HepG2 (cell line): ENCODE measurements around the gene ATRN. TPM values are rescaled to one million over a fixed set of nuclear protein-coding genes. Genes with fewer than 3 reads are reported as not detected.

Experiments used
- ATAC-seq: fragments of 200-7000 bp; cut with Tn5 transposase; 3 replicates; pipeline ENCODE4 v1.9.1; 2020; ENCODE audit warnings: mild to moderate bottlenecking, moderate library complexity
- BruUV-seq: library from RNA; stranded (reverse); fragments of 400-500 nt; replicated peaks from 2 replicates; lab custom pipeline; 2021; lab: Mats Ljungman, UMichigan
- CTCF ChIA-PET: fragments of 300-600 bp; formaldehyde crosslinking; extraction: SDS; loops from one replicate; lab custom pipeline; 2021; ENCODE audit warnings: low total read pairs, inconsistent platforms, low intra/inter-chr PET ratio; lab: Yijun Ruan, JAX
- POLR2A ChIA-PET: fragments of 350-600 bp; sonication (Branson Sonifier 250); formaldehyde crosslinking; loops from one replicate; lab custom pipeline; 2020; ENCODE audit warnings: antibody characterized with exemption, inconsistent platforms; lab: Yijun Ruan, JAX
- DNase-seq: peaks from one replicate; pipeline ENCODE4 v3.0.0-alpha.2; 2015; ENCODE audit warnings: low spot score
- FAIRE-seq: peaks from 3 replicates; lab custom pipeline; 2011; peaks lifted over from hg19 to GRCh38; lab: Jason Lieb, UNC
- H2AFZ ChIP-seq: one replicate; pipeline ENCODE4 v1.6.1; 2011; ENCODE audit warnings: low read length, inconsistent platforms
- H3K27ac ChIP-seq: fragments of 300-600 bp; 3 replicates; pipeline ENCODE4 v1.8.0; 2011; ENCODE audit warnings: mixed run types, mild to moderate bottlenecking, mixed read lengths, low read length, inconsistent platforms; ENCODE audit not compliant: insufficient read depth; ENCODE audit errors: extremely low read length
- H3K27me3 ChIP-seq, 2 experiments: fragments of 200-600 bp in 1 of 2; 2 replicates in 1 of 2; 3 replicates in 1 of 2; pipeline versions ENCODE4 v1.6.0 to v1.8.0; 2011; ENCODE audit warnings: low read length in 2 of 2, mild to moderate bottlenecking in 2 of 2, moderate library complexity in 2 of 2, inconsistent platforms in 1 of 2; ENCODE audit not compliant: insufficient read depth in 2 of 2, control insufficient read depth in 1 of 2
- H3K36me3 ChIP-seq, 2 experiments: fragments of 200-600 bp in 1 of 2; replicated peaks in 1 of 2; 2 replicates in 1 of 2; 3 replicates in 1 of 2; pipeline versions ENCODE4 v1.5.1 to v1.8.0; 2011; ENCODE audit warnings: low read length in 2 of 2, inconsistent platforms in 1 of 2; ENCODE audit not compliant: insufficient read depth in 2 of 2, control insufficient read depth in 1 of 2
- H3K4me1 ChIP-seq: 2 replicates; pipeline ENCODE4 v1.5.1; 2012; ENCODE audit warnings: low read length, inconsistent platforms; ENCODE audit not compliant: insufficient read depth
- H3K4me2 ChIP-seq: 2 replicates; pipeline ENCODE4 v1.6.0; 2011; ENCODE audit warnings: low read depth, low read length, inconsistent platforms
- H3K4me3 ChIP-seq, 3 experiments: fragments of 200-600 bp in 1 of 3; sonication (generic), shearing (Covaris generic) in 1 of 3; replicated peaks in 1 of 3; 2 replicates each; pipeline ENCODE4 v1.5.1; 2011 to 2016; ENCODE audit warnings: low read length in 3 of 3, inconsistent platforms in 2 of 3, low read depth in 2 of 3, mild to moderate bottlenecking in 2 of 3, control low read depth in 1 of 3, mixed read lengths in 1 of 3; ENCODE audit not compliant: insufficient read depth in 1 of 3
- H3K79me2 ChIP-seq: one replicate; pipeline ENCODE4 v1.6.1; 2011; ENCODE audit warnings: low read length, inconsistent platforms; ENCODE audit not compliant: insufficient read depth
- H3K9ac ChIP-seq: 2 replicates; pipeline ENCODE4 v1.6.0; 2011; ENCODE audit warnings: mild to moderate bottlenecking, low read depth, low read length, inconsistent platforms; ENCODE audit not compliant: insufficient read depth
- H3K9me3 ChIP-seq: 2 replicates; pipeline ENCODE4 v1.5.1; 2012; ENCODE audit warnings: mild to moderate bottlenecking, low read length
- H4K20me1 ChIP-seq: 2 replicates; pipeline ENCODE4 v1.6.0; 2011; ENCODE audit warnings: inconsistent platforms, mild to moderate bottlenecking, low read length, moderate library complexity; ENCODE audit not compliant: insufficient read depth
- DRAP1 ChIP-seq: IDR thresholded peaks from 2 replicates; pipeline ENCODE4 v1.6.1; 2016; ENCODE audit warnings: missing genetic modification reagents, missing compliant biosample characterization
- HIVEP1 ChIP-seq: sonication (generic); formaldehyde crosslinking; IDR thresholded peaks from 2 replicates; pipeline ENCODE4 v1.4.0; 2020; ENCODE audit warnings: mild to moderate bottlenecking, missing genetic modification reagents
- KDM2A ChIP-seq: sonication (generic); formaldehyde crosslinking; IDR thresholded peaks from 2 replicates; pipeline ENCODE4 v1.4.0; 2020; ENCODE audit warnings: low read depth, missing genetic modification reagents, borderline replicate concordance
- KLF6 ChIP-seq: IDR thresholded peaks from 2 replicates; pipeline ENCODE4 v1.8.0; 2016; ENCODE audit warnings: missing biosample characterization, missing genetic modification reagents
- NFKB2 ChIP-seq: sonication (generic); formaldehyde crosslinking; IDR thresholded peaks from 2 replicates; pipeline ENCODE4 v1.4.0; 2020; ENCODE audit warnings: missing genetic modification reagents, borderline replicate concordance
- PHF21A ChIP-seq: sonication (generic); formaldehyde crosslinking; IDR thresholded peaks from 2 replicates; pipeline ENCODE4 v1.5.0; 2020; ENCODE audit warnings: mild to moderate bottlenecking, missing genetic modification reagents
- POLR2A ChIP-seq, 2 experiments: IDR thresholded peaks; 2 replicates each; pipeline ENCODE4 v1.6.1; 2011; ENCODE audit warnings: low read depth in 2 of 2, low read length in 2 of 2, mild to moderate bottlenecking in 1 of 2, moderate library complexity in 1 of 2; ENCODE audit not compliant: insufficient read depth in 1 of 2
- ZNF12 ChIP-seq: sonication (generic); formaldehyde crosslinking; IDR thresholded peaks from 2 replicates; pipeline ENCODE4 v1.5.0; 2020; ENCODE audit warnings: missing genetic modification reagents
- ZNF234 ChIP-seq: sonication (generic); formaldehyde crosslinking; conservative IDR thresholded peaks from 2 replicates; pipeline ENCODE4 v1.5.1; 2020; ENCODE audit warnings: mild to moderate bottlenecking, missing genetic modification reagents
- ZNF530 ChIP-seq: sonication (generic); formaldehyde crosslinking; IDR thresholded peaks from 2 replicates; pipeline ENCODE4 v1.5.0; 2020; ENCODE audit warnings: low read depth, mild to moderate bottlenecking, missing genetic modification reagents
- WGBS: methylation state at CpG from one replicate; pipeline ENCODE4 v1.1.6; 2017; ENCODE audit warnings: low lambda C conversion rate; 5-methylcytosine and 5-hydroxymethylcytosine counted together
- in situ Hi-C: cut with HindIII; loops from 2 replicates; pipeline ENCODE4 v1.10.0; 2017; ENCODE audit warnings: low pct_unique_long_range_greater_than_20kb; ENCODE audit not compliant: extremely low pct_ligation_motif_present
- intact Hi-C: fragments of 100-400 bp; cut with micrococcal nuclease; formaldehyde crosslinking; loops from one replicate; pipeline ENCODE4 v1.10.0; 2022; ENCODE audit not compliant: unreplicated experiment
- polyA plus RNA-seq, 8 experiments: library from polyadenylated mRNA; depleted of rRNA in 3 of 8; stranded (reverse) in 7 of 8; unstranded in 1 of 8; fragments of >200 nt; fragmentation: Illumina TruSeq in 4 of 8; extraction: Trizol in 4 of 8; gene quantifications; 2 replicates each; pipeline versions ENCODE4 v1.2.1 to v1.2.3, GENCODE V29; 2011 to 2016; ENCODE audit warnings: low read depth in 4 of 8, missing spikeins in 1 of 8, mixed read lengths in 1 of 8; ENCODE audit not compliant: insufficient read depth in 1 of 8
- total RNA-seq, 5 experiments: library from RNA; depleted of rRNA; stranded (reverse); fragments of >200 nt; fragmentation: Illumina TruSeq; extraction: Trizol; gene quantifications; 2 replicates each; pipeline ENCODE4 v1.2.3, GENCODE V29; 2016; ENCODE audit warnings: low read depth in 1 of 5

Gene ATRN
- total and polyA plus RNA-seq, 2 of the 13 experiments (the other 11 are each of a cell fraction or from before 2014, with no cell fraction given) = 44.2 to 81.1 TPM

DNA sequence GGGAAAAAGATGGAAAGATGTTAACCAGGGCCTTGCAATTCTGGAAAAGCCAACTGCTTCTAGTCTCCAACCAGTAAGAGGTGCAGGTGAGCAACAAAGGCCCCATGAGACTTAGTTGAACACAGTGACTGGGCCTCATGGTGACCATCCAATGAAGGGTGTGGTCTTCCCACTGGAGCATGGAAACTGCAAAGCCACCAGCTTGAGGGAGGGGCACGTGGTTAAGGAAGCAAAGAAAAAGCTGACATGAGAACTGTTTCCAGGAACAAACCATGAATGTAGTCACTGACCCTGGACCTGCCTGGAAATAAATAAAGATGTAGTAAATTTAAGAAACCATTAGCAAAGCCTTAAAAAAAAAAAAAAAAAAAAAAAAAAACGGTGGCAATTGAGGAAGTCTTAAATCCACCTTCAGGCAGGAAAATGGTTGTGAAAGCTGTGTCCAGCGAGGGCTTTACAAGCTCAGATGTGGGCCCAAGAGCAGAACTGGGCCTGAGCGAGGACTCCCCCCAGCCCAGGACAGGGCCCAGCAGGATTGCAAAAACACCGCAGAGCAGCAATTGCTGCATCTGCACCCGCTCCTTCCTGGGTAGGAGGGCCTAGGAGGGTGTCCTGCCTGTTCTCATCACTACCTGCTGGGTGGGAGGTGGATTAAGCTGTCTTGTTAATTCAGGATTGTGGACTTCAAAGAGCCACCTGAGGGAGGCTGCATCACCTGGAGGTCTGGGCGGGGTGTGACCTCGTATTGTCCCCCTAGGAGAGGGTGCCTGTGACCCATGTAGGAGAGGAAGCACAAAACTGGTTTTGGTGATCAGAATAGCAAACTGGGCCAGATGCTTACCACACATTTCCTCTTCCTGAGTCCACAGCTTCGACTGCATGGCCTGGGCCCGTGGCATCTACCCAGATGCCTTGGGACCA lies 182.1 kb downstream of the ATRN start:
- no peak overlapping the region for H3K9ac ChIP-seq
- ATAC-seq (no peak), DNase-seq (no peak), FAIRE-seq (no peak)
- H3K4me1 ChIP-seq = peaks cover 27% of the 10 kb centered on the region
- intact Hi-C loops (no loop called here), in situ Hi-C loops (no loop called here)
- ChIA-PET CTCF (no interaction called here), POLR2A (no interaction called here)
- no peaks in the 10 kb centered on the region for H3K79me2 ChIP-seq
- 81% methylated on average over 10 of the region's 10 CpGs for WGBS
- no peak overlapping the region for H3K4me2 ChIP-seq
- no peak overlapping the region for H3K27ac ChIP-seq
- no peaks in the 10 kb centered on the region for H3K9me3 ChIP-seq
- H3K36me3 ChIP-seq = peaks cover 3 to 16% of the 10 kb centered on the region in 2 experiments; a peak in 3 of 5 replicates
- no peak overlapping the region for H3K4me3 ChIP-seq
- H4K20me1 ChIP-seq = no peaks in the 10 kb centered on the region
- H3K27me3 ChIP-seq = no peaks in the 10 kb centered on the region
- H2AFZ ChIP-seq = no peak overlapping the region
- TF ChIP-seq KDM2A (CRISPR knock-in tag) (peak; percentile 45; the same call in 1 of the 2 replicates), NFKB2 (peak; percentile 42; the same call in 1 of the 2 replicates), HIVEP1 (CRISPR knock-in tag) (no peak), PHF21A (CRISPR knock-in tag) (no peak), POLR2A (IDR thresholded peaks at IDR 0.05; ENCODE audit: insufficient read depth in 1 of 2, low read depth in 2 of 2, low read length in 2 of 2) (peak in 1 of 2 experiments; percentile 14; a peak in 1 of 4 replicates), ZNF530 (no peak), ZNF12 (CRISPR knock-in tag) (no peak), ZNF234 (no peak), DRAP1 (no peak), KLF6 (no peak)
- no TSS peak for BruUV-seq
